Smooth muscle cell (in vitro differentiated cells): ENCODE data around the gene LTBP3. TPM values are rescaled to one million over a fixed set of nuclear protein-coding genes. Genes with fewer than 3 reads are reported as not detected.
A peak's percentile ranks its signal among the peaks of the same experiment; 100 is the strongest.

Source experiments
- DNase-seq: peaks from one replicate; lab custom pipeline; 2025; ENCODE audit not compliant: unreplicated experiment; lab: John Stamatoyannopoulos, UW
- H2AFZ ChIP-seq: fragments of 200-600 bp; sonication (generic); 2 replicates; pipeline ENCODE4 v1.6.0; 2016; ENCODE audit warnings: antibody characterized with exemption, low read depth, mild to moderate bottlenecking
- H3F3A ChIP-seq: fragments of 200-600 bp; sonication (generic); 2 replicates; pipeline ENCODE4 v1.6.0; 2017; ENCODE audit warnings: antibody characterized with exemption, low read depth
- H3K27ac ChIP-seq: fragments of 200-600 bp; sonication (generic); 2 replicates; pipeline ENCODE4 v1.5.1; 2016; ENCODE audit warnings: low read depth, mild to moderate bottlenecking
- H3K27me3 ChIP-seq: fragments of 200-600 bp; sonication (generic); 2 replicates; pipeline ENCODE4 v1.6.1; 2016; ENCODE audit warnings: low read depth, mild to moderate bottlenecking
- H3K36me3 ChIP-seq: fragments of 200-600 bp; sonication (generic); 2 replicates; pipeline ENCODE4 v1.5.1; 2016; ENCODE audit warnings: low read depth
- H3K4me1 ChIP-seq: fragments of 200-600 bp; sonication (generic); 2 replicates; pipeline ENCODE4 v1.5.1; 2016; ENCODE audit warnings: low read depth
- H3K4me2 ChIP-seq: fragments of 200-600 bp; sonication (generic); 2 replicates; pipeline ENCODE4 v1.6.0; 2016; ENCODE audit warnings: mild to moderate bottlenecking
- H3K4me3 ChIP-seq: fragments of 200-600 bp; sonication (generic); 2 replicates; pipeline ENCODE4 v1.5.1; 2016; ENCODE audit warnings: mild to moderate bottlenecking
- H3K79me2 ChIP-seq: fragments of 200-600 bp; sonication (generic); 2 replicates; pipeline ENCODE4 v1.6.0; 2016; ENCODE audit warnings: low read depth, mild to moderate bottlenecking
- H3K9ac ChIP-seq: fragments of 200-600 bp; sonication (generic); 2 replicates; pipeline ENCODE4 v1.6.0; 2016; ENCODE audit warnings: low read depth
- H3K9me3 ChIP-seq: fragments of 200-600 bp; sonication (generic); replicated peaks from 2 replicates; pipeline ENCODE4 v1.5.1; 2016; ENCODE audit warnings: low read depth
- H4K20me1 ChIP-seq: fragments of 200-600 bp; sonication (generic); 2 replicates; pipeline ENCODE4 v1.6.0; 2016; ENCODE audit warnings: low read depth
- WGBS: methylation state at CpG from one replicate; pipeline ENCODE4 v1.1.7; 2016; ENCODE audit warnings: low lambda C conversion rate; 5-methylcytosine and 5-hydroxymethylcytosine counted together
- polyA plus RNA-seq: library from polyadenylated mRNA; unstranded; fragments of >200 nt; fragmentation: Nextera tagmentation; extraction: Ambion mirVana; gene quantifications from 2 replicates; pipeline ENCODE4 v1.2.1, GENCODE V29; 2016
- total RNA-seq: library from RNA; depleted of rRNA; stranded (reverse); fragments of >200 nt; gene quantifications from 2 replicates; pipeline ENCODE4 v1.2.3, GENCODE V29; 2014
- TF ChIP-seq, protein P1 (sequence below): fragments of 200-600 bp; sonication (generic); IDR thresholded peaks from 2 replicates; pipeline ENCODE4 v1.5.1; 2017; ENCODE audit warnings: borderline replicate concordance, mild to moderate bottlenecking, antibody characterized with exemption; ENCODE audit not compliant: insufficient read depth, poor library complexity, severe bottlenecking

Gene LTBP3
- total and polyA plus RNA-seq, 2 experiments from 2014 or later = 33.6 to 46.4 TPM

DNA sequence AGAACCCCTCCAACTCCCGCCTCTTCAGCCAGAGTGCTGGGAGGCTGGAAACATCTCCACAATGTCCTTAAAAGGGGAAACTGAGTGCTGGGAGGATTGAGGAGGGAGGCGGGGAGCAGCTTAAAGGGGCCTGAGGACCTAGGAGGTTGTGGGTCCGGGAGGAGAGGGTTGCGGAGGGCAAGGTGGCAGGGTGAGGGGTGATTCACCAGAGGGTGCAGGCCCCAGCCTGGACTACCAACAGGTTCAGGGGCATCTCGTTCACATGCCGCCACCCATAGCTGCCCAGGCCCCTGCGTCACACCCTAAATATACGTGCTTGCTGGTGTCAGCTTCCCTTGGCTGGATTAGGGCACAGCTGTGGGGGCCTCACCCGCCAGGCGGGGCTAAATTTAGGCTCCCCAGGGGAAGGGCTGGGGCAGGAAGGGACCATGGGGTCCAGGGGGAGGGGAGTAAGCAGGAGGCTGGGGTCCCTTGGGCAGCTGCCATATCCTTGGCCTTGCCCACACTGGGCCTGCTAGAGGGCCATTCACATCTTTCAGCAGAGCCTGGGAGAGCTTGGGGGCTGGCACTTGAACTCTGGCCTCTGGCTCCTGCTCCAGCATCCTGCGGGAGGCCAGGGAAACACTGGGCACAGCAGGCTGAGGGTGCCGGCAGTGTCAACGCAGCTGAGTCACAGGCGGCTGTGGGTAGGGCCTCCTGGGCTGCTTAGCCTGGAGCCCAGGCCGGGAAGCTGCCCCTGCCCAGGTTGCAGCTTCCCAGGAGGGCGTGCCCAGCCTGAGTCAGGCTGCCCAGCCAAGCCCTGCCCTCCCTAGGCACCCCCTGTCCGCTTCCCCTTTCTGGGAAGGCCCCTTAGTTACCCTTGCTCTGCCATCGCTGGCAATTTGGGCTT lies 19.0 kb upstream of the LTBP3 start:
- H2AFZ ChIP-seq = no peak overlapping the region
- 53% methylated on average over 18 of the region's 18 CpGs for WGBS

GRCh38 chr11:65576232-65576866 lies 18.2 kb upstream of the LTBP3 start:
- Histone ChIP-seq H3K9me3 (no peaks in the 10 kb centered on the region), H2AFZ (no peak overlapping the region), H3K4me2 (peak overlapping the region; percentile 94), H3K36me3 (no peaks in the 10 kb centered on the region), H3K9ac (no peak overlapping the region), H3K27ac (no peak overlapping the region), H3K4me3 (peak overlapping the region; percentile 90), H3K4me1 (peaks cover 19% of the 10 kb centered on the region), H3K27me3 (no peaks in the 10 kb centered on the region), H3F3A (peaks cover 24% of the 10 kb centered on the region), H4K20me1 (peaks cover 20% of the 10 kb centered on the region), H3K79me2 (peaks cover 16% of the 10 kb centered on the region)
- 24% methylated on average over 22 of the region's 26 CpGs for WGBS
- DNase-seq = no peak
- TF ChIP-seq, protein P1, sequence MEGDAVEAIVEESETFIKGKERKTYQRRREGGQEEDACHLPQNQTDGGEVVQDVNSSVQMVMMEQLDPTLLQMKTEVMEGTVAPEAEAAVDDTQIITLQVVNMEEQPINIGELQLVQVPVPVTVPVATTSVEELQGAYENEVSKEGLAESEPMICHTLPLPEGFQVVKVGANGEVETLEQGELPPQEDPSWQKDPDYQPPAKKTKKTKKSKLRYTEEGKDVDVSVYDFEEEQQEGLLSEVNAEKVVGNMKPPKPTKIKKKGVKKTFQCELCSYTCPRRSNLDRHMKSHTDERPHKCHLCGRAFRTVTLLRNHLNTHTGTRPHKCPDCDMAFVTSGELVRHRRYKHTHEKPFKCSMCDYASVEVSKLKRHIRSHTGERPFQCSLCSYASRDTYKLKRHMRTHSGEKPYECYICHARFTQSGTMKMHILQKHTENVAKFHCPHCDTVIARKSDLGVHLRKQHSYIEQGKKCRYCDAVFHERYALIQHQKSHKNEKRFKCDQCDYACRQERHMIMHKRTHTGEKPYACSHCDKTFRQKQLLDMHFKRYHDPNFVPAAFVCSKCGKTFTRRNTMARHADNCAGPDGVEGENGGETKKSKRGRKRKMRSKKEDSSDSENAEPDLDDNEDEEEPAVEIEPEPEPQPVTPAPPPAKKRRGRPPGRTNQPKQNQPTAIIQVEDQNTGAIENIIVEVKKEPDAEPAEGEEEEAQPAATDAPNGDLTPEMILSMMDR = no peak

More for the DNA sequence above, 19.0 kb upstream of the LTBP3 start:
- Histone ChIP-seq H3K79me2 (peaks cover 9% of the 10 kb centered on the region), H3F3A (peaks cover 18% of the 10 kb centered on the region), H3K4me1 (peaks cover 11% of the 10 kb centered on the region), H3K9ac (no peak overlapping the region), H4K20me1 (peaks cover 19% of the 10 kb centered on the region), H3K27me3 (no peaks in the 10 kb centered on the region), H3K4me2 (peak overlapping the region; percentile 94), H3K36me3 (no peaks in the 10 kb centered on the region), H3K4me3 (peak overlapping the region; percentile 90), H3K9me3 (no peaks in the 10 kb centered on the region), H3K27ac (peak overlapping the region; percentile 49)
- TF ChIP-seq, protein P1 = no peak
- peak; percentile 26 for DNase-seq

DNA sequence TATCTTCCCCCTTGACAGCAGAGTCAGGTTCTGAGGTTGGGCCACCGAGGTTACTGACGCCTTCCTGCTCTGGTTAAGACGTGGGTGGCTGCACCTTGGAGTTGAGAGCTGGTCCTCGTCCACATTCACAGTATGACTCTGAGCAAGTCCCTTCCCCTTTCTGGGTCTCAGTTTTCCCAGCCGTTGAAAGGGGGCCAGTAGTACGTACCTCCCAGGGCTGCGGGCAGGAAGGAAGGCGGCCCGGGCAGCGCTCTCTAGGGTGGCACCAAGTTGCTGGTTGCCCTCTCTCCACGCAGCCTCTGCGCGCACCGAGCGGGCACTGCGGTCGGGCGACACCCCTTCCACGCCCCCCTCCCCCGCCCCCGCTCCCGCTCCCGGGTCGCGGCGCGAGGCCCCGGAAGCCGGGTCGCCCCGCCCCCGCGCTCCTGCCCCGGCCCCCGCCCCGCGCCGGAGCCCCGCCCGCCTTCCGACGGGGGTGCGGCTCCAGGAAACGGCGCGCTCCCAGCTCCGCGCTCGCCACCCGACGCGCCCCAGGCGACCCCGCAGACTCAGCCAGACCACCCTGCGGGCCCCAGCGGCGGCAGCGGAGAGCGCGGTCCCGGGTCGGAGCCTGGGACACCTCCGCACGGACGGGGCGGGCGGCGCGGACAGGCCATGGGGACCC lies 17.5 kb upstream of the LTBP3 start, which contains the start of gene EHBP1L1:
Gene EHBP1L1, plus strand, starts transcription at position 486 of the 664 bp plus-strand sequence. CDS start 250 bp downstream, outside the sequence.
- peak within 1 kb of the TSS; percentile 14 for H3K9ac ChIP-seq
- H3K9me3 ChIP-seq = no peaks in the 10 kb centered on the region
- peak within 1 kb of the TSS; percentile 75 for H3K27ac ChIP-seq
- H3K36me3 ChIP-seq = no peaks in the 10 kb centered on the region
- H2AFZ ChIP-seq = no peak within 1 kb of the TSS
- no peaks in the 10 kb centered on the region for H3K27me3 ChIP-seq
- TF ChIP-seq, protein P1 = no peak
- peaks cover 24% of the 10 kb centered on the region for H3K4me1 ChIP-seq
- H4K20me1 ChIP-seq = peaks cover 23% of the 10 kb centered on the region
- H3F3A ChIP-seq = peaks cover 24% of the 10 kb centered on the region
- WGBS = 1% methylated on average over 33 of the region's 69 CpGs
- H3K4me3 ChIP-seq = peak within 1 kb of the TSS; percentile 90
- DNase-seq = peak; percentile 20
- peak within 1 kb of the TSS; percentile 94 for H3K4me2 ChIP-seq
- peaks cover 22% of the 10 kb centered on the region for H3K79me2 ChIP-seq
